ENCODE results near the gene IL18. TPM values are rescaled to one million over a fixed set of nuclear protein-coding genes. Genes with fewer than 3 reads are reported as not detected.
"Not testable (repeated sequence)": the region's sequence is repeated elsewhere in the genome, so short reads cannot be mapped to it uniquely, and the experiment has no call there.

The IL18 gene
- total RNA-seq, 1 donor from 2014 or later, result not detected

DNA sequence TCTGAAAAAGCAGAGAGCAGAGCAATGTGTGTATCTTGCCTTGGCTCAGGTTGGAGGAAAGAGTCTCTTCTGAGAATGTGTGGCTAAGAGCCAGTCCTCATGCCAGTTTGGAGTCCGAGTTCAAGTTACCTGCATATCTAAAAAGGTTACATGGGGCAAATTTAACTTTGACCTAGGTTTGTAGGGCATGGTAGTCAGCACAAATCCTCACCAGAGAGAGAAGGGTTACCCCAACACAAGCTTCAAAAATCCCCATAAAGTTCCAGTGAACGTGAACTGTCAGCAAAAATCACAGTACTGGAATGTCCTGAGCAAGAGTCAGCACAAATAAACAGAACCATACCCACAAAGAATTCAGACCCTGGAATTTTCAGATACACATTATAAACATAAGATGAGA lies 63.4 kb downstream of the IL18 start:
- Histone ChIP-seq H3K79me2 (ENCODE audit: low read depth) (no peaks in the 10 kb centered on the region), H3K9me3 (ENCODE audit: low read depth) (no peaks in the 10 kb centered on the region), H3K27me3 (no peaks in the 10 kb centered on the region), H3K9ac (no peak overlapping the region), H3K4me1 (no peaks in the 10 kb centered on the region), H2AFZ (replicated peaks) (no peak overlapping the region), H3K4me2 (no peak overlapping the region), H3K36me3 (no peaks in the 10 kb centered on the region), H3K4me3 (no peak overlapping the region), H4K20me1 (ENCODE audit: low read depth) (no peaks in the 10 kb centered on the region), H3K27ac (no peak overlapping the region), H3F3A (ENCODE audit: low read depth) (no peaks in the 10 kb centered on the region)
- H3K9me3 Mint-ChIP-seq, result no peaks in the 10 kb centered on the region
- no peaks in the 10 kb centered on the region for H3K4me1 Mint-ChIP-seq
- TF ChIP-seq EZH2phosphoT487 (IDR thresholded peaks at IDR 0.05), result no peak
- H3K4me3 Mint-ChIP-seq, result no peak overlapping the region
- no peaks in the 10 kb centered on the region for H3K27me3 Mint-ChIP-seq (ENCODE audit: insufficient read depth, low read depth)
- no peak overlapping the region for H3K27ac Mint-ChIP-seq
- H3K36me3 Mint-ChIP-seq, result no peaks in the 10 kb centered on the region
- DNase-seq (ENCODE audit: low spot score), result no peak

DNA sequence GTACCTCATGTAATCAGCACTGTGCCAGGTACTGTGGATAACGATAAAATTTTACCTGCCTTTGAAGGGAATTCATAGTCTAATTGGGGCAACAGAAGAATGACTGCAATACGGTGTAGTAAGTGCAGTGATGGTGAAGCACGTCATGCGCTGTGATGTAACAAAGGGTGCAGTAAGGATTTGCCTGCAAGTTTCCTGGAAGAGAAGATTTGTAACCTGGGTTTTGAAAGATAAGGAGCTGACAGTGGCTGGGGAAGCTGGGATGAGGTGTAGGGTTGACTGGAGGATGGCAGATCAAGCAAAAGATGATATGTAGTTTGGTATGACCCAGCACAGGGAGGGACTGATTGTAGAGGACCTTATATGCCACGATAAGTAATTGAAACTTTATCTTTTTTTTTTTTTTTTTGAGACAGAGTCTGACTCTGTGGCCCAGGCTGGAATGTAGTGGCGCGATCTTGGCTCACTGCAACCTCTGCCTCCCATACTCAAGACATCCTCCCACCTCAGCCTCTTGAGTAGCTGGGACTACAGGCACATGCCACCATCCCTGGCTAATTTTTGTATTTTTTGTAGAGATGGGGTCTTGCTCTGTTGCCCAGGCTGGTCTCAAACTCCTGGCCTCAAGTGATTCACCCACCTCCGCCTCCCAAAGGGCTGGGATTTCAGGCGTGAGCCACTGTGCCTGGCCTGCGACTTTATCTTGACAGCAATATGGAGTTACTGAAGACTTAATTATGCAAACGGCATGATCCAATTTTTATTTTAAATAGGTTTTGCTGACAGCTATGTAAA lies 66.0 kb downstream of the IL18 start:
- Histone ChIP-seq H3K4me3 (no peak overlapping the region), H2AFZ (replicated peaks) (no peak overlapping the region), H3K4me1 (no peaks in the 10 kb centered on the region), H3K9me3 (ENCODE audit: low read depth) (no peaks in the 10 kb centered on the region), H3K27me3 (no peaks in the 10 kb centered on the region), H3K79me2 (ENCODE audit: low read depth) (no peaks in the 10 kb centered on the region), H4K20me1 (ENCODE audit: low read depth) (no peaks in the 10 kb centered on the region), H3K36me3 (no peaks in the 10 kb centered on the region), H3K27ac (no peak overlapping the region), H3K9ac (no peak overlapping the region), H3K4me2 (no peak overlapping the region), H3F3A (ENCODE audit: low read depth) (no peaks in the 10 kb centered on the region)
- H3K27me3 Mint-ChIP-seq (ENCODE audit: insufficient read depth, low read depth), result no peaks in the 10 kb centered on the region
- H3K4me1 Mint-ChIP-seq, result no peaks in the 10 kb centered on the region
- no peak overlapping the region for H3K27ac Mint-ChIP-seq
- no peaks in the 10 kb centered on the region for H3K36me3 Mint-ChIP-seq
- TF ChIP-seq, protein P1, sequence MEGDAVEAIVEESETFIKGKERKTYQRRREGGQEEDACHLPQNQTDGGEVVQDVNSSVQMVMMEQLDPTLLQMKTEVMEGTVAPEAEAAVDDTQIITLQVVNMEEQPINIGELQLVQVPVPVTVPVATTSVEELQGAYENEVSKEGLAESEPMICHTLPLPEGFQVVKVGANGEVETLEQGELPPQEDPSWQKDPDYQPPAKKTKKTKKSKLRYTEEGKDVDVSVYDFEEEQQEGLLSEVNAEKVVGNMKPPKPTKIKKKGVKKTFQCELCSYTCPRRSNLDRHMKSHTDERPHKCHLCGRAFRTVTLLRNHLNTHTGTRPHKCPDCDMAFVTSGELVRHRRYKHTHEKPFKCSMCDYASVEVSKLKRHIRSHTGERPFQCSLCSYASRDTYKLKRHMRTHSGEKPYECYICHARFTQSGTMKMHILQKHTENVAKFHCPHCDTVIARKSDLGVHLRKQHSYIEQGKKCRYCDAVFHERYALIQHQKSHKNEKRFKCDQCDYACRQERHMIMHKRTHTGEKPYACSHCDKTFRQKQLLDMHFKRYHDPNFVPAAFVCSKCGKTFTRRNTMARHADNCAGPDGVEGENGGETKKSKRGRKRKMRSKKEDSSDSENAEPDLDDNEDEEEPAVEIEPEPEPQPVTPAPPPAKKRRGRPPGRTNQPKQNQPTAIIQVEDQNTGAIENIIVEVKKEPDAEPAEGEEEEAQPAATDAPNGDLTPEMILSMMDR (IDR thresholded peaks at IDR 0.05), result no peak
- TF ChIP-seq EZH2phosphoT487 (IDR thresholded peaks at IDR 0.05) (no peak), EZH2 (IDR thresholded peaks at IDR 0.05) (no peak)
- no peak overlapping the region for H3K4me3 Mint-ChIP-seq
- no peaks in the 10 kb centered on the region for H3K9me3 Mint-ChIP-seq
- DNase-seq (ENCODE audit: low spot score), result no peak

DNA sequence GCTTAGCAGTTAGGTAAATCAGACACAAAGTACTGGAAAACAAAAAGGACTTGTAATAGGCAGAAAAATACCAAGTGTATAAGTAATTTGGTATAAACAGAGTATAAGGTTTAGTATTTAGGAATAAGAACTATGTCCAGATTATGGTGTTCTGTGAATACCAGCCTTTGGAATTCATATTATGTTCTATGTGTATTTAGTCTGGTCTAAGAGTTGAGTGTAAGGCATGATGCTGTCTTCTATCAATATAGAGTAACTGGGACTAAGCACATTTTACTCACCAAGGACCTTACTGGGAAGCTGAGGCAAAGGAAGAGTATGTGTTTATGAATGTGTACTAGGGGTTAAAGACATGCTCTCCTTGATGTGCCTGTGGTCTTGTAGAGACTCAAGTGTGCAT lies 67.7 kb downstream of the IL18 start:
- no peak overlapping the region for H3K9ac ChIP-seq
- no peak for DNase-seq (ENCODE audit: low spot score)
- H3K4me3 Mint-ChIP-seq, result no peak overlapping the region
- no peak overlapping the region for H2AFZ ChIP-seq (replicated peaks)
- no peaks in the 10 kb centered on the region for H3K79me2 ChIP-seq (ENCODE audit: low read depth)
- H3K4me2 ChIP-seq, result no peak overlapping the region
- H3K4me1 Mint-ChIP-seq, result no peaks in the 10 kb centered on the region
- H3K36me3 Mint-ChIP-seq, result peaks cover 10% of the 10 kb centered on the region
- no peaks in the 10 kb centered on the region for H4K20me1 ChIP-seq (ENCODE audit: low read depth)
- no peaks in the 10 kb centered on the region for H3F3A ChIP-seq (ENCODE audit: low read depth)
- no peak overlapping the region for H3K27ac Mint-ChIP-seq
- H3K27ac ChIP-seq, result no peak overlapping the region
- no peaks in the 10 kb centered on the region for H3K9me3 Mint-ChIP-seq
- no peaks in the 10 kb centered on the region for H3K27me3 ChIP-seq
- no peaks in the 10 kb centered on the region for H3K9me3 ChIP-seq (ENCODE audit: low read depth)
- TF ChIP-seq, protein P1 (IDR thresholded peaks at IDR 0.05), result no peak
- TF ChIP-seq EZH2 (IDR thresholded peaks at IDR 0.05), result no peak
- TF ChIP-seq EZH2phosphoT487 (IDR thresholded peaks at IDR 0.05), result no peak
- peaks cover 6% of the 10 kb centered on the region for H3K36me3 ChIP-seq
- no peak overlapping the region for H3K4me3 ChIP-seq
- no peaks in the 10 kb centered on the region for H3K4me1 ChIP-seq
- no peaks in the 10 kb centered on the region for H3K27me3 Mint-ChIP-seq (ENCODE audit: insufficient read depth, low read depth)

DNA sequence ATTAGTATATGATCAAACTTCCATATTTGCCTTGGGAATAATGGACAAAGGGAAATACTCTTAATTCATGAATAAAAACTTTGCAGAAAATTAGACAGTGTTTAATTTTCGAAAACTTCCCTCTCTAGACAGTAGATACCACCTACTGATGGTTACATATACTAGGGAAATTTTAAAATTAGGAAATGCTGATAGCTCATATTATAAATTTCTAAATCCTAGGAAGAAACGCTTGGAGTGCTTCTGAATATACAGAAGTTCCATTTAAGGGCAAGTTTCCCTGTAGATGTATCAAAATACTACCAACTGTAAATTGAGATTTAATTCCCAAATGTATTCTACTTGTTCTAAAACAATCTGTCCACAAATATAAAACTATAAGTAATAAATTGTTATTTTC lies 68.6 kb downstream of the IL18 start:
- not testable (repeated sequence) for H3K9ac ChIP-seq; H3K4me2 ChIP-seq; H4K20me1 ChIP-seq (ENCODE audit: low read depth); H3K27me3 Mint-ChIP-seq (ENCODE audit: insufficient read depth, low read depth); H3K79me2 ChIP-seq (ENCODE audit: low read depth); H3K4me3 Mint-ChIP-seq; H3K27ac Mint-ChIP-seq; H3K4me1 ChIP-seq; H3K9me3 ChIP-seq (ENCODE audit: low read depth); H3K9me3 Mint-ChIP-seq; H3K4me1 Mint-ChIP-seq; H2AFZ ChIP-seq (replicated peaks); H3K27me3 ChIP-seq; DNase-seq (ENCODE audit: low spot score); H3K36me3 ChIP-seq; H3F3A ChIP-seq (ENCODE audit: low read depth); H3K4me3 ChIP-seq; H3K27ac ChIP-seq
- peaks cover 13% of the 10 kb centered on the region for H3K36me3 Mint-ChIP-seq

Small RNA genes within 50 kb of the gene (small RNA-seq; reads per million reads assigned to genes)
- gene MRPS36P4, result not detected

Other genes with a start within 250 kb of the IL18 start
- gene C11orf52, start 245.2 kb downstream of the IL18 start, total RNA-seq (ENCODE audit: low replicate concordance), result 0.65 TPM in 1 of 2 replicates, not detected in the other
- 23.6 and 25.2 TPM in 2 replicates for gene DIXDC1, start 226.8 kb downstream of the IL18 start, total RNA-seq (ENCODE audit: low replicate concordance)
- 48.2 and 55.7 TPM in 2 replicates for gene DLAT, start 138.7 kb downstream of the IL18 start, total RNA-seq (ENCODE audit: low replicate concordance)
- gene PIH1D2, start 90.1 kb downstream of the IL18 start, total RNA-seq (ENCODE audit: low replicate concordance), result 1.6 and 3.5 TPM in 2 replicates
- gene NKAPD1, start 89.8 kb downstream of the IL18 start, total RNA-seq (ENCODE audit: low replicate concordance), result 35.9 and 60.0 TPM in 2 replicates
- 38.9 and 46.9 TPM in 2 replicates for gene TIMM8B, start 77.3 kb downstream of the IL18 start, total RNA-seq (ENCODE audit: low replicate concordance)
- gene SDHD, start 77.2 kb downstream of the IL18 start, total RNA-seq (ENCODE audit: low replicate concordance), result 59.7 and 75.4 TPM in 2 replicates
- gene TEX12, start 3.3 kb upstream of the IL18 start, total RNA-seq (ENCODE audit: low replicate concordance), result 0.15 and 0.51 TPM in 2 replicates
- 0.87 TPM in 1 of 2 replicates, not detected in the other for gene BCO2, start 11.4 kb upstream of the IL18 start, total RNA-seq (ENCODE audit: low replicate concordance)
- 44.8 and 108 TPM in 2 replicates for gene PTS, start 62.3 kb upstream of the IL18 start, total RNA-seq (ENCODE audit: low replicate concordance)
- not detected in 2 replicates for gene PLET1, start 96.8 kb upstream of the IL18 start, total RNA-seq (ENCODE audit: low replicate concordance)

All from neural progenitor cell (in vitro differentiated cells).